Left ventricle myocardium superior (tissue), 1 donor: ENCODE data around the gene EXOC4. TPM values are rescaled to one million over a fixed set of nuclear protein-coding genes. Genes with fewer than 3 reads are reported as not detected.

Experiments
- ATAC-seq: fragments of 200-7000 bp; cut with Tn5 transposase; one replicate; pipeline ENCODE4 v1.9.1; 2020; ENCODE audit warnings: mild to moderate bottlenecking, moderate library complexity
- DNase-seq: peaks from one replicate; pipeline ENCODE4 v3.0.0-alpha.2; 2020
- intact Hi-C: fragments of 100-400 bp; cut with micrococcal nuclease; formaldehyde crosslinking; loops from one replicate; pipeline ENCODE4 v1.11.0; 2022
- total RNA-seq: library from RNA; stranded (reverse); fragmentation: NEBNext Ultra II Directional; extraction: Animal tissue kit (Norgen Biotek cat#: 25700); gene quantifications from one replicate; pipeline ENCODE4 v1.2.1, GENCODE V29; 2021
- donor health status: DM: no; HTN: yes; CAD: no; lungs with severe emphysema.

The EXOC4 gene
- total RNA-seq, 1 donor from 2014 or later: 38.4 TPM

GRCh38 chr7:133395551-133395950 is 142.7 kb downstream of the EXOC4 start:
- intact Hi-C loops: no loop called here
- DNase-seq (no peak), ATAC-seq (no peak)

- intact Hi-C loops: no loop called here
- ATAC-seq (no peak), DNase-seq (no peak)
Measured at GRCh38 chr7:133398506-133398905, 145.6 kb downstream of the EXOC4 start.

- DNase-seq: no peak
- no peak for ATAC-seq
Measured at GRCh38 chr7:133401225-133401624, 148.3 kb downstream of the EXOC4 start.

GRCh38 chr7:133408212-133408611 is 155.3 kb downstream of the EXOC4 start:
- no peak for ATAC-seq
- intact Hi-C loops: no loop called here

More at GRCh38 chr7:133401225-133401624, 148.3 kb downstream of the EXOC4 start:
- intact Hi-C loops: no loop called here

GRCh38 chr7:133409421-133409820 is 156.5 kb downstream of the EXOC4 start:
- ATAC-seq (no peak), DNase-seq (no peak)
- intact Hi-C loops: no loop called here

More at GRCh38 chr7:133408212-133408611, 155.3 kb downstream of the EXOC4 start:
- no peak for DNase-seq

- ATAC-seq: no peak
- no peak for DNase-seq
- intact Hi-C loops: no loop called here
Measured at GRCh38 chr7:133409966-133410365, 157.1 kb downstream of the EXOC4 start.

- ATAC-seq (no peak), DNase-seq (no peak)
- intact Hi-C loops: no loop called here
Measured at GRCh38 chr7:133411395-133411794, 158.5 kb downstream of the EXOC4 start.

- ATAC-seq (no peak), DNase-seq (no peak)
- intact Hi-C loops: no loop called here
Measured at GRCh38 chr7:133412942-133413341, 160.1 kb downstream of the EXOC4 start.

GRCh38 chr7:133419041-133419440 is 166.2 kb downstream of the EXOC4 start:
- DNase-seq: no peak
- intact Hi-C loops: no loop called here
- no peak for ATAC-seq

- no peak for DNase-seq
- no peak for ATAC-seq
- intact Hi-C loops: no loop called here
Measured at GRCh38 chr7:133423618-133424017, 170.7 kb downstream of the EXOC4 start.

GRCh38 chr7:133428326-133428725 is 175.4 kb downstream of the EXOC4 start:
- DNase-seq (no peak), ATAC-seq (no peak)
- intact Hi-C loops: no loop called here

- DNase-seq: no peak
- no peak for ATAC-seq
- intact Hi-C loops: no loop called here
Measured at GRCh38 chr7:133428876-133429275, 176.0 kb downstream of the EXOC4 start.

- ATAC-seq (no peak), DNase-seq (no peak)
- intact Hi-C loops: no loop called here
Measured at GRCh38 chr7:133429371-133429770, 176.5 kb downstream of the EXOC4 start.

GRCh38 chr7:133431134-133431724 is 178.4 kb downstream of the EXOC4 start:
- DNase-seq: no peak
- intact Hi-C loops: no loop called here

GRCh38 chr7:133433165-133433812 is 180.4 kb downstream of the EXOC4 start:
- intact Hi-C loops: no loop called here
- ATAC-seq (no peak), DNase-seq (no peak)

More at GRCh38 chr7:133431134-133431724, 178.4 kb downstream of the EXOC4 start:
- ATAC-seq: no peak

GRCh38 chr7:133434246-133434865 is 181.5 kb downstream of the EXOC4 start:
- peak; percentile 51 for ATAC-seq
- intact Hi-C loops: no loop called here

GRCh38 chr7:133436014-133436428 is 183.1 kb downstream of the EXOC4 start:
- ATAC-seq (peak; percentile 77), DNase-seq (peak; percentile 23)
- intact Hi-C loops: no loop called here

More at GRCh38 chr7:133434246-133434865, 181.5 kb downstream of the EXOC4 start:
- no peak for DNase-seq

- ATAC-seq (peak; percentile 43), DNase-seq (no peak)
- intact Hi-C loops: no loop called here
Measured at GRCh38 chr7:133437544-133437943, 184.7 kb downstream of the EXOC4 start.

GRCh38 chr7:133442818-133443217 is 189.9 kb downstream of the EXOC4 start:
- intact Hi-C loops: no loop called here
- ATAC-seq (no peak), DNase-seq (no peak)

GRCh38 chr7:133445617-133446016 is 192.7 kb downstream of the EXOC4 start:
- DNase-seq (no peak), ATAC-seq (no peak)
- intact Hi-C loops: no loop called here

GRCh38 chr7:133448012-133448411 is 195.1 kb downstream of the EXOC4 start:
- DNase-seq: no peak
- ATAC-seq: no peak
- intact Hi-C loops: no loop called here
